OCI-LY7 (cell line): Measurements from ENCODE around the gene LIMK1. TPM values are rescaled to one million over a fixed set of nuclear protein-coding genes. Genes with fewer than 3 reads are reported as not detected.

Experiments
- Bru-seq: library from RNA; stranded (reverse); fragments of 400-500 nt; gene quantifications from one replicate; lab custom pipeline; 2021; lab: Mats Ljungman, UMichigan
- BruChase-seq, 2 experiments: library from RNA; stranded (reverse); fragments of 400-500 nt; gene quantifications; one replicate each; lab custom pipeline; 2021; lab: Mats Ljungman, UMichigan
- BruUV-seq: library from RNA; stranded (reverse); fragments of 400-500 nt; replicated peaks from 2 replicates; lab custom pipeline; 2021; lab: Mats Ljungman, UMichigan
- CTCF ChIA-PET: fragments of 300-600 bp; sonication (Branson Sonifier 250); formaldehyde crosslinking; loops from one replicate; lab custom pipeline; 2022; ENCODE audit warnings: antibody characterized with exemption; ENCODE audit not compliant: unreplicated experiment; lab: Charles Lee
- POLR2A ChIA-PET: fragments of 300-600 bp; sonication (Branson Sonifier 250); formaldehyde crosslinking; loops from one replicate; lab custom pipeline; 2022; ENCODE audit warnings: antibody characterized with exemption; lab: Charles Lee
- DNase-seq: peaks from one replicate; pipeline ENCODE4 v3.0.0-alpha.2; 2015; ENCODE audit warnings: low spot score
- H2AFZ ChIP-seq: fragments of 200-600 bp; sonication (generic), shearing (Covaris generic); 2 replicates; pipeline ENCODE4 v1.6.1; 2014; ENCODE audit warnings: mild to moderate bottlenecking, antibody characterized with exemption, low read length, moderate library complexity
- H3K27ac ChIP-seq: fragments of 200-600 bp; sonication (generic); 2 replicates; pipeline ENCODE4 v1.5.1; 2014; ENCODE audit warnings: mixed run types, low read depth, mild to moderate bottlenecking, moderate library complexity, low read length, inconsistent platforms; ENCODE audit not compliant: poor library complexity, severe bottlenecking
- H3K36me3 ChIP-seq: fragments of 200-600 bp; sonication (generic); 2 replicates; pipeline ENCODE4 v1.6.1; 2014; ENCODE audit warnings: mild to moderate bottlenecking, antibody characterized with exemption, low read length, moderate library complexity, mixed read lengths; ENCODE audit not compliant: insufficient read depth
- H3K4me1 ChIP-seq: fragments of 200-600 bp; sonication (generic); 2 replicates; pipeline ENCODE4 v1.5.1; 2014; ENCODE audit warnings: mild to moderate bottlenecking, low read length; ENCODE audit not compliant: insufficient read depth, poor library complexity, severe bottlenecking
- H3K4me2 ChIP-seq: fragments of 200-600 bp; sonication (generic); 2 replicates; pipeline ENCODE4 v1.6.1; 2014; ENCODE audit warnings: mild to moderate bottlenecking, low read length
- H3K4me3 ChIP-seq: fragments of 200-600 bp; sonication (generic); 2 replicates; pipeline ENCODE4 v1.5.1; 2014; ENCODE audit warnings: mild to moderate bottlenecking, low read depth, low read length; ENCODE audit not compliant: poor library complexity, severe bottlenecking
- H3K79me2 ChIP-seq: fragments of 200-600 bp; sonication (generic); 2 replicates; pipeline ENCODE4 v1.6.1; 2016; ENCODE audit warnings: low read depth, mild to moderate bottlenecking, low read length, moderate library complexity, mixed read lengths; ENCODE audit not compliant: insufficient read depth
- H3K9me2 ChIP-seq: fragments of 200-600 bp; sonication (generic); 2 replicates; pipeline ENCODE4 v1.6.1; 2016; ENCODE audit warnings: mild to moderate bottlenecking, low read length, mixed read lengths; ENCODE audit not compliant: insufficient read depth
- H3K9me3 ChIP-seq: fragments of 200-600 bp; sonication (generic); 2 replicates; pipeline ENCODE4 v1.6.1; 2014; ENCODE audit warnings: mild to moderate bottlenecking, mixed run types, low read length, mixed read lengths
- H4K20me1 ChIP-seq: fragments of 200-600 bp; sonication (generic); 2 replicates; pipeline ENCODE4 v1.6.1; 2014; ENCODE audit warnings: mild to moderate bottlenecking, antibody characterized with exemption, low read length, moderate library complexity, mixed read lengths; ENCODE audit not compliant: insufficient read depth
- CTCF ChIP-seq: fragments of 200-600 bp; sonication (generic); conservative IDR thresholded peaks from 2 replicates; pipeline ENCODE4 v1.5.1; 2014; ENCODE audit warnings: mild to moderate bottlenecking, antibody characterized with exemption, low read length, moderate library complexity, mixed read lengths
- EZH2phosphoT487 ChIP-seq: fragments of 200-600 bp; sonication (generic); IDR thresholded peaks from 2 replicates; pipeline ENCODE4 v1.6.1; 2018; ENCODE audit warnings: low read depth, borderline replicate concordance, mild to moderate bottlenecking, mixed run types, antibody characterized with exemption, low read length, moderate library complexity, mixed read lengths
- intact Hi-C: fragments of 100-400 bp; cut with micrococcal nuclease; formaldehyde crosslinking; loops from one replicate; pipeline ENCODE4 v1.10.0; 2022; ENCODE audit not compliant: unreplicated experiment
- long read RNA-seq: library from polyadenylated mRNA; stranded (forward); transcript quantifications from one replicate; pipeline ENCODE4 v2.0.0, GENCODE V29; 2022
- total RNA-seq, 2 experiments: library from RNA; depleted of rRNA in 1 of 2; stranded (reverse); fragments of >200 nt in 1 of 2; shearing (Covaris generic) in 1 of 2; gene quantifications; 2 replicates each; pipeline ENCODE4 v1.2.3, GENCODE V29; 2014 to 2022

The LIMK1 gene
- 21.9 and 31.7 TPM in 2 replicates for total RNA-seq (2014; rRNA removed; shearing (Covaris generic))
- total RNA-seq (2022), result 59.7 and 67.3 TPM in 2 replicates
- percentile 59 among the genes with signal in this experiment for Bru-seq, nascent RNA
- BruChase-seq, experiment 1, labeled RNA remaining after a 6-hour chase, result percentile 64 among the genes with signal in this experiment
- BruChase-seq, experiment 2, labeled RNA remaining after a 2-hour chase, result percentile 65 among the genes with signal in this experiment
- long read RNA-seq, partial matches to known transcripts, result 2 of 8 reads
- long read RNA-seq, other reads (novel, unspliced or antisense), result 6 of 8 reads

GRCh38 chr7:74083117-74083876 lies at the start of gene LIMK1:
LIMK1 (plus strand) TSS chr7:74083804; CDS start chr7:74083991, 187 bp downstream.
- POLR2A ChIA-PET, result interaction anchor here (0.5 to 2.6 kb wide), 8 partner anchors 10 to 442 kb away, joined by 3 to 13 read pairs (median 4); partner anchors contain the start of gene EIF4H

GRCh38 chr7:74037609-74038008 lies 46.0 kb upstream of the LIMK1 start:
- Histone ChIP-seq H3K9me3 (no peaks in the 10 kb centered on the region), H3K4me3 (no peak overlapping the region), H4K20me1 (no peaks in the 10 kb centered on the region), H3K4me2 (no peak overlapping the region), H3K36me3 (no peaks in the 10 kb centered on the region), H3K9me2 (no peaks in the 10 kb centered on the region), H2AFZ (no peak overlapping the region), H3K27ac (no peak overlapping the region), H3K4me1 (no peaks in the 10 kb centered on the region), H3K79me2 (no peaks in the 10 kb centered on the region)
- CTCF ChIA-PET, result no interaction called here
- no peak for TF ChIP-seq EZH2phosphoT487
- no peak for TF ChIP-seq CTCF
- DNase-seq, result no peak
- intact Hi-C loops, result no loop called here
- no TSS peak for BruUV-seq
- POLR2A ChIA-PET, result no interaction called here

More at GRCh38 chr7:74083117-74083876, at the start of gene LIMK1:
- TF ChIP-seq CTCF, result no peak
- TF ChIP-seq EZH2phosphoT487, result no peak
- intact Hi-C loops, result loop anchor here (1.0 to 5.0 kb wide), 3 partner anchors 10 to 99 kb away; no protein-coding TSS in a partner anchor
- Histone ChIP-seq H3K4me3 (peak within 1 kb of the TSS; percentile 83), H2AFZ (peak within 1 kb of the TSS; percentile 32; the same call in 1 of the 2 replicates), H3K4me2 (peak within 1 kb of the TSS; percentile 80), H3K79me2 (peaks cover 8% of the 10 kb centered on the region; the same call in 1 of the 2 replicates), H3K9me3 (no peaks in the 10 kb centered on the region), H4K20me1 (no peaks in the 10 kb centered on the region), H3K36me3 (peaks cover 18% of the 10 kb centered on the region), H3K27ac (peak within 1 kb of the TSS; percentile 31), H3K9me2 (no peaks in the 10 kb centered on the region), H3K4me1 (peaks cover 30% of the 10 kb centered on the region)
- BruUV-seq, result no TSS peak
- CTCF ChIA-PET, result no interaction called here
- peak; percentile 88 for DNase-seq
